HL-60 (cell line): ENCODE results near the gene TLE7.

ENCODE experiments used
- DNase-seq, 2 experiments: peaks; one replicate each; pipeline ENCODE4 v3.0.0-alpha.2; 2010 to 2020; ENCODE audit warnings: low read depth in 1 of 2, low spot score in 1 of 2
- H3K27ac ChIP-seq: fragments of 250-450 bp; sonication (Bioruptor Pico); replicated peaks from 2 replicates; pipeline ENCODE4 v1.5.1; 2020; ENCODE audit warnings: mild to moderate bottlenecking, moderate library complexity
- H3K27me3 ChIP-seq: fragments of 250-450 bp; sonication (Bioruptor Pico); 2 replicates; pipeline ENCODE4 v1.5.1; 2021; ENCODE audit warnings: mild to moderate bottlenecking, moderate library complexity; ENCODE audit not compliant: insufficient read depth, poor library complexity, severe bottlenecking
- H3K4me3 ChIP-seq: replicated peaks from 2 replicates; pipeline ENCODE4 v1.5.1; 2011; ENCODE audit warnings: mild to moderate bottlenecking, control low read depth, low read length; ENCODE audit not compliant: insufficient read depth
- CTCF ChIP-seq: IDR thresholded peaks from one replicate; pipeline ENCODE4 v1.5.1; 2011; ENCODE audit warnings: low read length, control low read depth, inconsistent platforms; ENCODE audit not compliant: insufficient read depth
- GABPA ChIP-seq: IDR thresholded peaks from 2 replicates; pipeline ENCODE4 v1.6.1; 2012; ENCODE audit warnings: low read depth
- POLR2AphosphoS5 ChIP-seq: IDR thresholded peaks from 2 replicates; pipeline ENCODE4 v1.6.1; 2012; ENCODE audit warnings: low read depth
- REST ChIP-seq: IDR thresholded peaks from 2 replicates; pipeline ENCODE4 v1.6.1; 2012; ENCODE audit warnings: low read depth; ENCODE audit not compliant: insufficient replicate concordance
- SPI1 ChIP-seq: IDR thresholded peaks from 2 replicates; pipeline ENCODE4 v1.6.1; 2012; ENCODE audit warnings: low read depth, mild to moderate bottlenecking, borderline replicate concordance

Gene TLE7

GRCh38 chr16:71489122-71489521 lies 47.3 kb upstream of the TLE7 start, which contains the start of gene ZNF19:
TSS of gene ZNF19 (minus strand) at chr16:71489324. CDS start at chr16:71482114, 7,210 bp downstream.
- no peak within 1 kb of the TSS for H3K27ac ChIP-seq
- no peaks in the 10 kb centered on the region for H3K27me3 ChIP-seq
- TF ChIP-seq GABPA (no peak), SPI1 (no peak), CTCF (no peak), REST (no peak)
- no peak within 1 kb of the TSS for H3K4me3 ChIP-seq
- no peak for DNase-seq

- Histone ChIP-seq H3K4me3 (peak overlapping the region; percentile 99), H3K27me3 (no peaks in the 10 kb centered on the region), H3K27ac (peak overlapping the region; percentile 71)
- TF ChIP-seq POLR2AphosphoS5 (peak; percentile 75; the same call in 1 of the 2 replicates), GABPA (peak; percentile 88), REST (no peak), CTCF (no peak), SPI1 (peak; percentile 56; the same call in 1 of the 2 replicates)
- DNase-seq = peak; percentile 73 to 85
These were observed 42.4 kb upstream of the TLE7 start for GRCh38 chr16:71484006-71484893.

GRCh38 chr16:71482569-71482968 lies 40.7 kb upstream of the TLE7 start:
- H3K4me3 ChIP-seq = no peak overlapping the region
- no peak for DNase-seq
- TF ChIP-seq GABPA (no peak), REST (no peak), CTCF (no peak)
- H3K27ac ChIP-seq = no peak overlapping the region
- H3K27me3 ChIP-seq = no peaks in the 10 kb centered on the region
